PFSK-1 (cell line): Measurements from ENCODE around the gene ALS2CL.

Source experiments
- POLR2AphosphoS5 ChIP-seq: IDR thresholded peaks from 2 replicates; pipeline ENCODE4 v1.6.1; 2012; ENCODE audit warnings: low read depth, mild to moderate bottlenecking, control low read depth, low read length, moderate library complexity
- TAF1 ChIP-seq: IDR thresholded peaks from 2 replicates; pipeline ENCODE4 v1.6.1; 2012; ENCODE audit warnings: low read length, control low read depth, borderline replicate concordance; ENCODE audit not compliant: insufficient read depth

- no peak for TF ChIP-seq TAF1
- no peak for TF ChIP-seq POLR2AphosphoS5
Measured at GRCh38 chr3:46681387-46681786, 12.1 kb downstream of the ALS2CL start.
